Measurements from ENCODE around the gene THBS2.
"Not testable (repeated sequence)": the region's sequence is repeated elsewhere in the genome, so short reads cannot be mapped to it uniquely, and the experiment has no call there.

Gene THBS2

DNA sequence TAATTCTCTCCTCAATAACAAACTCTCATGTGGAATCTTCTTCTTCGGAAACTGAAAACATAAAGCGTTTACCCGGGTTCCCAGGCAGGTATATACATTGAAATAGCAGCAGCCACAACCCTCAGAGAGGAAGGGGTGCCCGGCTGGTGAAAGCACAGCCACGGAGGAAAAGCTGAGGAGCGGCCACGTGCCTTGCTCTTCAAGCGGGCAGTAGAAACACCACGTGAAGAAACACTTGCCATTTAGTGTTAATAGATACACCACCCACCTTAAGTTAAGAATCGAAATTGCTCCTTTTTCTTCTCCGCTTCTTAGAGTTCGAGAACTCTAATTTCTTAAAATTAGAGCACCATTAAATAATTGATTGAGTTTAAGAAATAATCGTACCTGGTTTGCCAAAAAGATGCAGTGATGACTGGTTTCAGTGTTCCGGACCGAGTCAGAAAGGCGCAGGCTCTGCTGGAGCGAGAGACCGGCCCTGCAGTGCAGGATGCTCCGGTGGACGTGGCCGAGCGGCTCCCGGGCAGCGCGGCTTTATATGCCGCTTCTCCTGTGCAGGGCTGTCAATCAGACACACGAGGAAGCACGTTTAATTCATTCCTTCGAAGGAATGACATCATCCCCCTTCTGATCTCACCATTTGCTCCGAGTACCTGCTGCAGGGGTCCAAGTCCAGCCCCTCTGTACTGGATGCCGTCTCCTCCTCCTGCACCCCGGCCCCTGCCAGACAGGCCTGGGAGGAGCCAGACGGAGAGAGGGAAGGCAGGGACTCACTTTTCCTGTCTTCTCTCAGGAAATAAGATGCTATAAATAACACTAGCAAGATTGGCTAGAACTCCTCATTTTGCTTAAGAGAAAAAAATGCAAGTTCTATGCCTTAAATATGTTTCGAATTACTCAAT, at the start of gene THBS2:
TSS of gene THBS2 (minus strand) at position 510 of the 902 bp plus-strand sequence. CDS start 3,062 bp downstream, outside the sequence.
- in situ Hi-C loops (cut with MboI; ENCODE audit: low sequenced_read_pairs) = no loop called here

DNA sequence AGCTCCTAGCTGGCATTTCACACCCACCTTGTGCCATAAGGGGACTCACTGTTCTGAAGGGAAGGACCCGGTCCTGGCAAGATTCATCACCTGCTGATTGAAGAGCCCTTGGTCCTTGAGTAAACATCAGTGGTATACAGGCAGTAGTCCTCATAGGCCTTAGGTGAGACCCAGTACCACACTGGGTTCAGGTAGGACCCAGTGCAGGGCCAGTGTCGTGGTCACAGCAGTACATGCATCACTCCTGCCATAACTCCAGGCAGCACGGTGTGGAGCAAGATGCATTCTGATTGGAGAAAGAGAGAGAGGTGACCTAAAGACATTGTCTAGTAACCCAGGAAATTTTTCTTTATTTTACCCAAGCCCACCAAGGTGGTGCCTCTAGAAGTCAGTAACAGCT, 49.1 kb upstream of the THBS2 start:
- in situ Hi-C loops (cut with MboI; ENCODE audit: low sequenced_read_pairs) = no loop called here

DNA sequence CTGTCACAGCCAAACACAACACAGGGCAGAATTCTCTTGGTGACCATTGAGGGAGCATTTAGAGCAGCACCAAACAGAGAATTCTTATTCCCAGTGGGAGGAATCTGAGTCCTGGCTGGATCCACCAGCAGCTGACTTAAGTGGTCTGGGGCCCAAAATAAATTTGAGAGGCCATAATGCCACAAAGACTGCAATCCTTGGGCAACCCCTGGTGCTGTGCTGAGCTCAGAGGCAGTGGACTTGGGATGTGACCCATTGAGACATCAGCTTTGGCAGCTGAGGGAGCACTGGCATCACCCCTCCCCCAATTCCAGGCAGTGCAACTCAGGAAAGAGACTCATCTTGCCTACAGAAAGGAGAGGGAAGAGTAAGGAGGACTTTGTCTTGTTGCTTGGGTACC, 48.6 kb upstream of the THBS2 start:
- in situ Hi-C loops (cut with MboI; ENCODE audit: low sequenced_read_pairs) = no loop called here

DNA sequence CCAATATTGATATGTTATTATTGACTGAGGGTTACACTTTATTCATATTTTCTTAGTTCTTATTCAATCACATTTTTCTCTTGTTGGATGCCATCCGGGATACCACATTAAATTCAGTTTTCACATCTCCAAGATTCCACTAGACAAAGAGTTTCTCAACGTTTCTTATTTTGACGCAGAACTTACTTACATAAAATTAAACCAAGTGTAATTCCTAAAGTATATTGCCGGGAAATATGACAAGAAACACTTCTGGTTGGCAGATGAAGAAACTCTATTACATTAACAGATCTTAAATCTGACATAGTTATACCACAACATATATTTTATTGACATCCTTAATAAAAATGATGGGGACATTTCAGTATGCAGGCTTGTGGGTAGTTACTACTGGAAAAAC, 47.3 kb upstream of the THBS2 start:
- in situ Hi-C loops (cut with MboI; ENCODE audit: low sequenced_read_pairs) = no loop called here

DNA sequence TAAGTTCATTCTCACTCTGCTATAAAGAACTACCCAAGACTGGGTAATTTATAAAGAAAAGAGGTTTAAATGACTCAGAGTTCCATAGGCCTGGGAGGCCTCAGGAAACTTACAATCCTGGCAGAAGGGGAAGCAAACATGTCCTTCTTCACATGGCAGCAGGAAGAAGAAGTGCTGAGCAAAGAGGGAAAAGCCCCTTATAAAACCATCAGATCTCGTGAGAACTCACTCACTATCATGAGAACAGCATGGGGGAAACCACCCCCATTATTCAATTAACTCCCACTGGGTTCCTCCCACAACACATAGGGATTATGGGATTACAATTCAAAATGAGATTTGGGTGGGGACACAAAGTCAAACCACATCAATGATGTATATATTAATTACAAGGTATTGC, 45.0 kb upstream of the THBS2 start:
- in situ Hi-C loops (cut with MboI; ENCODE audit: low sequenced_read_pairs) = not testable (repeated sequence)

DNA sequence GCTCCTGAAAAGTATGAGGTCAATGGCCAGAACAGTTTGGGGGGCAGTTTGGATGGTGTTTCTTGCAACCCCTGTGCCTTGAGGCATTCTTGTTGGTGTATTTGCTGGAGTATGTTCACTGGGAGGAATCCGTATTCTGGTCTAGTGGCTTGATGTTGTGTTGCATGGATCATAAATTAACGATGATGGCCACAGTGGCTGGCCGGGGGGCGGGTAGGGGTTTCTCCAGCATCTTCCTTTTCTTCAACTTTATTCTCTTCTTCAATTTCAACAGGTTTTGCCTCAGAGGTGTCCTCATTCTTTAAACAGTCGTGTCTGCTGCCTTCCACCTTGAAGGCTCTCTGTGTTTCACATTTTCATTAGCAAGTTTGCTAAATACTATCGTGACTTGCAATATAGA, 43.0 kb upstream of the THBS2 start:
- in situ Hi-C loops (cut with MboI; ENCODE audit: low sequenced_read_pairs) = no loop called here

DNA sequence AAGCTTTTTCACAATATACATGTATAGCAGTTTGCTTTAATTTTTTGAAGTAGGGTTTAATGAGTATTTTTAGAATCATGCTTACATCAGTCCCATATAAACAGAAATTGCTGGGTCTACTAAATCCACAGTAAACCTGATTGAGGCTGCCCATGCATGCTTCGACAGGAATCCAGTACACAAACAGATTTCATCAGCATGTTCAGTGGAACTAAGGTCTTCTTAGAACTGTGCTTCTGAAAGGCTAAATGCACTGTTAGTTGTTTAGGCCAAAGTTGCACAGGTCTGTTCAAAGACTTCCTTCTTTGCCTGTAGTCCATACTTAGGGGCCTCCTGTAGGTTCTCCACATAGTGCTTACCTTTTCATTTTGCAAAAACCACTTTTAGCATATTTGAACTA, 42.5 kb upstream of the THBS2 start:
- in situ Hi-C loops (cut with MboI; ENCODE audit: low sequenced_read_pairs) = no loop called here

DNA sequence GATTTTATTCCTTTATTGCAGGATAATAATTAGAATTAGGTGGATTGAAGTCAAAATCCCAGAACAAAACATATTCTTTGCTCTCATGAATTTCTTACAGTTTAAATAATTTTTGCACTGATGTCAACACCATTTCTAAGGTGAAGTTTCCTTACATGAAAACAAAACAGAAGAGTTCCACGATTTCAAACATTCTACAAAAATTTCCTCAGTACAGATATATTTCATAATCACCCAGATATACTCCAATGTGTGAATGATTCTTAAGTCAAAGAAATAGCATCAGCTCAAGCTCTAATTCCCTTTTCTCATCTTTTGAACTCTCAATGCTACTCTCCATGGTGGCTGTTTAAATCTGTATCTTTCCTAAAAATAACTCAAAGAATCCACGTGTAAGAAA, 39.5 kb upstream of the THBS2 start:
- in situ Hi-C loops (cut with MboI; ENCODE audit: low sequenced_read_pairs) = no loop called here

DNA sequence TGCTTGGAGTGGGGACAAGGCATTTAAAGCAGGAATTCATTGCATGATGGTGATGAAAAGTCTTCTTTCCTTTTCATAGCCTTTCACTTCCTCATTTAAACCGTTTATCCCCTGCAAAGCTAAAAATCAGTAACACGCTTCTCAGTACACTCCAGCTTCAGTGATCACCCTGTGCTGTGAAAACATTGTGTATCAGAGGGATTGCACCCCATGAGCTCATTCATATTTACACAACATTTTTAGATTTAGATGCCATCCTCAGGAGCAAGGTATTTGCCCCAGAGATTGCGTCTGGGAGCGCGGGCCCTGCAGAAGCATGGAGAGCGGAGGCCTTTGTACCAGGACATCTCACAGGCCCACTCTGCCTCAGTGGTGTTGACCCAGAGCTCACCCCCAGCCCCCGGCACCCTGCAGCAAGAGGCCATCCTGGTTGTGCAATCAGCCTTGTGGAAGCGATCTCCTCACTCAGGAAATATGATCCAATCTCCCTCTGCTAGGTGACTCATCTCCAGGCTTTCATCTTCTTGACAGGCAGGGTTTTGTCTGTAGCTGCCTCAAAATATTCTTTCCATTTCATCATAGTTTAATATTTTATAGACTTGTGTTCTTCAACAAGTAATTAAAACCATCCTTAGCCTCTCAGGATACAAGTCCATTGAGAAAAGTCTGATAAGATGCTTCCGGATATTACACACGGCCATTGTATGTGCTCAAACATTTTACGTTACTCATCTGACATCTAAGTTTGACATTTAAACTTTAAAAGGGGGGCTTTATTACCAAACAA, 38.9 kb upstream of the THBS2 start:
- in situ Hi-C loops (cut with MboI; ENCODE audit: low sequenced_read_pairs) = no loop called here

DNA sequence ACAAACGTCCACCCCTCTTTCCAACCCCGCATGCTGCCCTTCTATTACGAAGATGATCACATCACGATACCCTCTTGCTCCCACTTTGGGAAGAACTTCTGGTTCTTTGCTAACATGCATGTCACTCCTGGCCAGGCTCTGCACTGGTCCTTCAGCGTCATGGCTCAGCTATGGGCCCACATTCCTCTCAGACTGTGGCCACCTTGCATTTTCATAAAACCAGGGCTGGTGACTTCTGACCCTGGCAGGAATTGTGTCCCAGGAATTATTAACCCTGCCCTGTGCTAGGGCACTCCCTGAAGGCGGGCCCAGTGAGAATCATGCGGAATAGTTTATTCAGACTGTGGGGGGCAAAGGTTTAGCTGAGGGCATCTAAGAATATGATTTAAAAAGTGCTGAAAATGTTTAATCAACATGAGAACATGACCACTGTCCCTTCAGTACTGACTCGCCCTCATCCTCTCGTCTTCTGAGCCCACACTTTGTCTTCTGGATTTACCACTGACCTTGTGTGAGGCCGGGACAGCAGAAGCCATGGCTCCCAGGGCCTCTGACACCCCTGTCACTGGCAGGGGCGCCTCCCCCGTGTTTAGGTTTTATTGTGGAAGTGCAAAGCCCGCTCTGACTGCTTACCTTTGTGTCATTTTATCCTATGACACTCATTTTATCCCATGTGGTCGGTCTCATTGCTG, 38.1 kb upstream of the THBS2 start:
- in situ Hi-C loops (cut with MboI; ENCODE audit: low sequenced_read_pairs) = no loop called here

DNA sequence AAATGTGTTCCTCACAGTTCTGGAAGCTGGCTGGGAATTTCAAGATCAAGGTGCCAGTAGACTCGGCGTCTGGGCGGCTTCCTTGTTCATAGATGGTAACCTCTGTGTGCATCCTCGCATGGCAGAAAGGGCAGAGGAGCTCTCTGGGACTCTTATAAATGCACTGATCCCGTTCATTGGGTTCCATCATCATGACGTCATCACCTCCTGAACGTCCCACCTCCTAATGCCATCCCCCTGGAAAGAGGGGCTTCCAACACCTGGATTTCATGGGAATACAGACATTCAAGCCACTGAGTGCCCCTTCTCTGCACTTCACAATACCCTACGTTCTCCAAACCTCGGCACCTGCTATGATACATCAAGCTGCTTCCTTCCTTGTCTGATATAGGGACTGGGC, 37.5 kb upstream of the THBS2 start:
- in situ Hi-C loops (cut with MboI; ENCODE audit: low sequenced_read_pairs) = no loop called here

DNA sequence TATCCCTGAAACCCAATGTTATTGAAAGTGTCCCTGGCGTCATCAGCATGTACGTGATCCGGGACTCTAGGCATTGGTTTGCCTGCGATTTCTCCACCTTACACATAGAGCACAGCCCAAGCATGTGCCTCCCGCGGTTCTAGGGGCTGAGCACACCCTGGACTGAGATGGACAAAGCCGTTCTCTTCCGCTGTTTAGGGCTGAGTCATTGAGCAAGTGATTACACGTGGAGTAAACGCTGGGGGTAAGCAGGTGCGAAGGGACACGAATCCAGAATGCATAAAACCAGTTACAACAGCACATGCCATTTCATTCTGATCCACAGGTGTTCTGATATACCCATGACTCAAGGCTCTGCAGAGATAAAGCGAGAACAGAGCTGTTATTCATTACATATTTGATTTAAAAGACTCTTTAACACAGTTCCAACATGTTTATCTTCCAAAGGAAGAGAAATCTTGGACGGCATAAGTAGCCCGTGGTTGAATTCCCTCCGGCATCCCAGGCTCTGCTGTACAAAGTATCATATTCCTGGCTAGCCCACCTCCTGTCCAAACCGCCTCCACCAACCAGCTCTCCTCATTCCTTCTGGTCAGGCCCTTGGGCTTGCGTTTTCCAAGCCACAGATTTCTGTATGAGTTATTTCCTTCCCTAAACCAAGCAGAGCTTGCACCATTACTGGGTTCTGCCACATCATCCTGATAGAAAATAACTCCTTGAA, 36.1 kb upstream of the THBS2 start:
- in situ Hi-C loops (cut with MboI; ENCODE audit: low sequenced_read_pairs) = no loop called here

DNA sequence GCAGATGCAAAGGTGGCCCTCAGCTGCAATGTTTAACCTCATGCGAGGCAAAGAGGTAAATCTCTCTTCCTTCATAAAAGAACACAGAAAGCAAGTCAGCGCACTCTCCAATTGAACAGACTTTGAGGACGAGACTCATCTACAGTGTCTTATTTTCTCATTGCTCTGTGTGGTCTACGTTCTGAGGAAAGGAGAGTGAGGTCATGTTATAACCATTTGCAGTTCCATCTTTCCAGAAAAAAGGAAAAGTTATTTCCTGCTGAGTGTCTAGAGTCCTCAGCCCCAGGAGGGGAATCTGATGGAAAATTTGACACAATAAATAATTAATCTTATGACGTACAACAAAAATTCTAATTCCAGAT, 35.6 kb upstream of the THBS2 start:
- in situ Hi-C loops (cut with MboI; ENCODE audit: low sequenced_read_pairs) = no loop called here

DNA sequence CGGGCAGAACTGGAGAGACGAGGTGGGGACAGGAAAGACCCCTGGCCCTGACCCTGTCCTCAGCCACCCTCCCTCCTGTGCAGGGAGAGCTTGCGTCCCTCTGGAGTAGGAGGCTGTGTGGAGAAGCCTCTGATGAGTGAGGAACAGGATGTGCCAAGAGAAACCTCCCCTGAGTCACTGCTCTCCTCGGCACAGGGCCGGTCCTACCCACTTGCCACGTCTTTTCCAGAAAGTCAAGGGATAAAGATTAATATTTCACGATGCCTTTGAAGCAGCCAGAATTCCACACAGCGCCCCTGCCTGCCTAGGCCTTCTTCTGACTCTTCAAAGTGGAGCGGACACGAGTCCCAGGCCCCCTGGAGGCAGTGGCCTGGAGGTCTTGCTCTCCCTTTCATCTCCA, 34.9 kb upstream of the THBS2 start:
- in situ Hi-C loops (cut with MboI; ENCODE audit: low sequenced_read_pairs) = no loop called here

DNA sequence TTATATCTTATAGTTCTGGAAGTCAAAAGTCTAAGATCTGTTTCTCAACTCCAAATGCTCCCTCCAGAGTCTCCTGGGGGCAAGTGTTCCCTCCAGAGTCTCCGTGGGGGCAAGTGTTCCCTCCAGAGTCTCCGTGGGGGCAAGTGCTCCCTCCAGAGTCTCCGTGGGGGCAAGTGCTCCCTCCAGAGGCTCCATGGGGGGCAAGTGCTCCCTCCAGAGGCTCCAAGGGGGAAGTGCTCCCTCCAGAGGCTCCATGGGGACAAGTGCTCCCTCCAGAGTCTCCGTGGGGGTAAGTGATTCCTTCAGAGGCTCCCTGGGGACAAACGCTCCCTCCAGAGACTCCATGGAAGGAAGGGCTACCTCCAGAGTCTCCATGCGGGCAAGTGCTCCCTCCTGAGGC, 34.0 kb upstream of the THBS2 start:
- in situ Hi-C loops (cut with MboI; ENCODE audit: low sequenced_read_pairs) = no loop called here

DNA sequence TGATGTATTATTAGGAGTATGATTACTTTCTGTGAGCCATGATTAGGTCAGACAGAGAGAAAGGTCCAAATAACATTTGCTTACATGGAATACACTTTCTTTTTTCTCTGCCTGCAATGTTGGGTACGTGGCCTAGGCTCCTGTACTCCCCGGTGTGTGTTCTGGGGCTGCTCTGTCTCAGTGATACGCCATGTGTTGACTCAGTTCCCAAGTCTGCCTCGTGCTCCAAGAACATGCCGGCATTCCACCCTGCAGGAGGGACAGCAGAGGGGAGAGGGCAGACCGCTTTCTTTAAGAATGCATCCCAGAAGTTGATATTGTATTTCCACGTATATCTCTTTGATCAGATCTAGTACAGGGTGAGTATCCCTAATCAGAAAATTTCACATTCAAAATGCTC, 33.3 kb upstream of the THBS2 start:
- in situ Hi-C loops (cut with MboI; ENCODE audit: low sequenced_read_pairs) = no loop called here

DNA sequence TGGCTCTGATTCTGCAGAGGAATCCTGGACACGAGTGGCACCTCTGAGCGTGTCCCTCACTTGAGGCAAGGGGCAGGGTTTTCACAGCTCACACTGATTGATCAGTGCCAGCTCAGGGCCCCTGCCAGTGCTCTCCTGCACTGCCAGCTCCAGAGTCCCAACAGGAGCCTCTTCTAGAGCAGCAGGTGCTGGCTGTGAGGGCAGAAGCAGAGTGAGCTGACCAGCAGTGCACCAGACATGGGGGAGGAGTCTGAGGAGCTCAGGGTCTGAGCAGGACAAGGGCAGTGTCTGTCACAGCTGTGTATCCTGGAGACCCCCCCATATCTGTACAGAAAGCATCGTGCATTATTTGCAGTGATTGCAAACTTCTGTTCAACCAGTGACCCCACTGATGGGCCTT, 31.5 kb upstream of the THBS2 start:
- in situ Hi-C loops (cut with MboI; ENCODE audit: low sequenced_read_pairs) = no loop called here

DNA sequence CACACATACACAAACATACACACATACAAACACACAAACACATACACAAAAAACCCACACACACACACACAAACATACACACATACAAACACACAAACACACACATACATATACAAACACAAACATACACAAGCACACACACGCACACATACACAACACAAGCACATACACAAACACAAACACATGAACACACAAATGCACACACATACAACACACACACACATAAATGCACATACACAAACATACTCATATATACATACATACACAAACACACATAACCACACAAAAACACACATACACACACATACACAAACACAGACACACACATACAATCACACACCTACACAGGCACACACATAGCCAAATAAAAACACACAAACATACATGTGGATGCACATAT, 30.3 kb upstream of the THBS2 start:
- in situ Hi-C loops (cut with MboI; ENCODE audit: low sequenced_read_pairs) = no loop called here

DNA sequence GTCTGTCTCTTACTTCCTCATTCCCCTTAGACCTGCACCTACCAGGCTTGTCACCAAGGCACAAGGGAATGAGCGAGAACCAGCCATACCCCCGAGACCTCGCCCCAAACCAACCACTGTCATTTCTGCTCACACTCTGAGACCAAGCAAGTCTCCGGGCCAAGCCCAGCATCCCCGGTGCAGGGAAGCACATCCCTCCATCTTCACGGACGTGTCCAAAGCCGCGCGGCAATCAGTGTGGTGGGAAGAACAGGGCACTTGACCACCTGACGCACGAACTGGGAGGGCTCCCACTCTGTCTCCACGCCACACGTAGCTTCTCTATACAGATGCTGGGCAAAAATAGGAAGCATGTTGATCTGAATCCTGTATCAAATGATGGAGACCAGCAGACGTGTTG, 28.4 kb upstream of the THBS2 start:
- in situ Hi-C loops (cut with MboI; ENCODE audit: low sequenced_read_pairs) = no loop called here

DNA sequence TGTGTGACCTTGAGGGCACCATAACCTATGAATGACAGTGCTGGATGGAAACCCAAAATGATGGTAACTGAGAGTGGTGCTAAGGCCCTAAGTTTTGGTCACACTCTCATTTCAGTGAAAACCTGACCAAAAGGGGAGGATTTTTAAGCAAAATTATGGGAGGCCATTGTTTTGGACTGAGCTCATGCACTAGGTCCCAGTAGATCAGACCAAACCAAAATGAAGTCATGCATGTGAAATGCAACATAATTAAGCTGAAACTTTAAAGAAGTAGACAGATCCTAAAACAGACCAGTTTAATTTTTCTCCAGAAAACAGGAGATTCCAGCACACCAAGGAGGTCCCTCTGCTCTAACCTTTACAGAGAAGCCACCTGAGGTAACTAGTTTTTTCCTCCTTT, 24.0 kb upstream of the THBS2 start:
- in situ Hi-C loops (cut with MboI; ENCODE audit: low sequenced_read_pairs) = no loop called here

DNA sequence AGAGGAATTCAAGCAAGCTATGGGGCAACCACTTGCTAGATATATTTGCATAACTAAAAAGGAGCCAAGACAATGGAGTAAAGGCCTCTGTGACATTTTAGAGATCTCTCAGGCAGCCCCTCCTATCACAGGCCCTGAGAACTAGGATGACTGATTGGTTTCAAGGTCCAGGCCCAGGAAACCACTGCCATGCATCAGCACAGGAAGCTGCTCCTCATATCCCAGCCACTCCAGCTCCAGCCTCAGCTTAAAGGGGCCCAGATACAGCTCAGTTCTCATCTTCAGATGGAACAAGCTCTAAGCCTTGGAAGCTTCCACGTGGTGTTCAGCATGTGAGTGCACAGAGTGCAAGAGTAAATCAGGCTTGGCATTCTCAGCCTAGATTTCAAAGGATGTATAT, 21.1 kb upstream of the THBS2 start:
- in situ Hi-C loops (cut with MboI; ENCODE audit: low sequenced_read_pairs) = no loop called here
